Activated CD4-positive, alpha-beta T cell treated with anti-CD3 and anti-CD28 coated beads, Interleukin-2, Interleukin-6, amounts not matched to agents 100 ng/mL and 50 ng/mL, durations not matched to agents 16 hours and 8 hours (primary cell): Measurements from ENCODE around the gene NDUFAF8.

Experiments
- DNase-seq: peaks from one replicate; pipeline ENCODE4 v3.0.0-alpha.2; 2020

NDUFAF8 gene

GRCh38 chr17:81240761-81241160, 1.6 kb downstream of the NDUFAF8 start:
- no peak for DNase-seq

DNA sequence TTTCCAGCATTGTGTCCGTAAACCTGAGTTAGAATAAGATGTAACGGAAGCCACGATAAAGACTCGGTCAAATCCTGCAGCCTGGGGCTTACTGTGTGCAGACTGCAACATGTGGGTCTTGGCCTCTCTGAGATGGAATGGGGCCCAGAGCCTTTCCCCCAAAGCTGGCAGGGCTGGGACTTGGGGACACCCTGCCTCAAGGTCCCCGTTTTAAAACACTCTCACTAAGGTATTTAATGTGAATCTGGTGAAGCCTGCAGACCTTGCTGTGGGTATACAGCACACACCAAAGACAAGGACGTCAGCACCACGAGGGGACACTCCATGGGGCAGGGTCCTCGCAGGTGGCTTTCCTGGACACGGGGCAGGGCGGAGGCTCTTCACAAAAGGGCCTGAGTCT, 2.1 kb downstream of the NDUFAF8 start:
- no peak for DNase-seq

GRCh38 chr17:81241648-81242420, 2.7 kb downstream of the NDUFAF8 start:
- peak; percentile 77 for DNase-seq

DNA sequence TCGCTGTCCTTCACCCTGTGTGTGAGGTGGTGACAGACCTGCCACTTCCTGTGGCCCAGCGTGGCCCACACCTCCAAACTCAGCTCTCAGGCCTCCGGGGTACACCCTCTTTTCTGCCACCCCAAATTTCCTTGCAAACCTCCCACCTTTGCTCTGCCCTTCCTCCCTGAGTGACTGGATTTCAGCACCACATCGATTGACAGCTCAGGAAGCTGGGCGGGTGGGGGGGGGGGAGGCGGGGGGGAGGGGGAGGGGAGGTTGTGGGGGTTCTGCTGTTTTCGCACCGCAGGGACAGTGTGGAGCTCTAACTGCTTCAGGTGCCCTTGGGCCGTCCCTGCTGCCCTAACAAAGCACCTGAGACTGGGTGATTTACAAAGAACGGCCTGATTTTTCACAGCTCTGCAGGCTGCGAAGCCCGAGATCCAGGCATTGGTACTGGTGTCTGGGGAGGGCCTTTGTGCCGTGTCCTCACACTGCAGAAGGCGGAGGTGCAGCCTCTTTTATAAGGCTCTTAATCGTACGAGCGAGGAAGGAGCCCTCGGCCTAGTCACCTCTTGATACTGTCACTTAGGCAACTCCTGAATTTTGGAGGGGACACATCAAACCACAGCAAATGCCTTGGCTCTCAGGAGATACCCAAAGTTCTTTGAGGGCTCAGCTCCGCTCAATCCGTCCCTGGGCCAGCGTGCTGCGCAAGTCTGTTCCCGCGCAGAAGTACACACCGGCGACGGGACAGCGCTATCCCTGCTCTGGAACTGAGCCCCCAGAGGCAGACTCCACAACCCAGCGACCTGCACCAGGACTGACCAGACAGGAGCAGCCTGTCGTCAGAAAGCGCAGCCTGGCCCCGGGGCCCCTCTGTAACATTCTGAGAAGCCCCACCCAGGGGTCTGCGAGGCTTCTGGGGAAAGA, 3.6 kb downstream of the NDUFAF8 start:
- no peak for DNase-seq

GRCh38 chr17:81243333-81243664, 4.2 kb downstream of the NDUFAF8 start:
- no peak for DNase-seq

DNA sequence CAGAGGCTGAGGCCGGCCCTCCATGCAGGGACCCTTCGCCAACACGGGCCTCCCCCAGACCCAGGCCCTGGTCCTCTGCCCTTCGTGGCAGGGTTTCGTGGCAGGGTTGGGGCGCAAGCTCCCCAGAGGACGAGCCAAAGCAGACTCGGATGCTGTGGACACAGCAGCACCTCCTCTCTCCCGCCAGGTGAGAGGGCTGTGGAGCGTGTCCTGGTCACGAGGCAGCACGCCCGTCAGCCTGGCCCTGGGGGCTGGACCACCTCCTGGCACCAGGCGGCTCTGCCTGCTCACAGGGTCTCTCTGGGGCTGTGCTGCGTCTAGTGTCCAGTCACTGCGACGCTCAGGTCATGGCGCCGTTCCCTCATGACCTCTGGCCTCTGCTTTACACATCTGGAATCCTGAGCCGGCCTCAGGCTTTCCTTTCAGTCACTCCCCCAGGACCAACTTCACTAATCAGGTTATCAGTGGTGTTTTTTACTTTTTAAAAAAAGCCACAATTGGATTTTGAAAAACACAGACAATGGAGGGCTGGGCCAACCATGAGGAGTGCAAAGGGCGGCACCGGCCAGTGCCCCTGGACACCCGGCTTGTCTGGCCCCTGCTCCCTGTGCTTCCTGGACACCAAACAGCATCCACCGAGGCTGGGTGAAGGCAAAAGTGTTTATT, 5.4 kb downstream of the NDUFAF8 start:
- no peak for DNase-seq

- DNase-seq: peak; percentile 62
Observed at GRCh38 chr17:81245024-81245664, 6.0 kb downstream of the NDUFAF8 start.

DNA sequence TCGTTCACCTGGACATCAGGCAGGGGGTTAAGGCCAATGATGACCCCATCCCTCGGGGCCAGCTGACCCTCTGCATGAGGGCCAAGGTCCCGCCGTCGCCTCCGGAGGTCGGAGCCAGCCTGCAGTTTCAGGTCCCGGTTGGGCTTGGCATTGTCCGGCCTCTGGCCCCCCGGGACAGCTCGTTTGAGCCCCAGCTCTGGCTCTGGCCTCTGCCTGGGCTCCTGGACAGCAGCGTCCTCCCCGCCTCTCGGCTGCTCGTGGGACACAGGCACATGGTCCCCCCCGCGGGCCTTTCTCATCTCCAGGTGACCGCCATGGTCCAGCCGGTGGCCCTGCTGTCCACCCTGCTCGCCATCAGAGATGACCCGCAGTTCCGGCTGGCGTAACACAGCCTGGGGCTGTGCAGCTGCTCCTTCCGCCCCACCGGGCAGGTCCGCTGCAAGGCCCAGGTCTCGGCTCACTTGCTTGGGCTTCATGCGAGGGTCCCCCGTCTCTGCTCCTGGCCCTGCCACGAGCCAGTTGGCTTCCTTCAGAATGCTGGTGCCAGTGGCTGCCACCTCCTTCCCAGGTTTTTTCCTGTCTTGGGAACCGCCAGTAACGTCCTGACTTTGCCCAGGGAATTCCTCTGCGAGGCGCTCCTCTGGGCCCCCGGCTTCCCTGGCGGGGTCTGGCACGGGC, 6.7 kb downstream of the NDUFAF8 start:
- no peak for DNase-seq

- DNase-seq: no peak
Observed at GRCh38 chr17:81246343-81246670, 7.2 kb downstream of the NDUFAF8 start.

DNA sequence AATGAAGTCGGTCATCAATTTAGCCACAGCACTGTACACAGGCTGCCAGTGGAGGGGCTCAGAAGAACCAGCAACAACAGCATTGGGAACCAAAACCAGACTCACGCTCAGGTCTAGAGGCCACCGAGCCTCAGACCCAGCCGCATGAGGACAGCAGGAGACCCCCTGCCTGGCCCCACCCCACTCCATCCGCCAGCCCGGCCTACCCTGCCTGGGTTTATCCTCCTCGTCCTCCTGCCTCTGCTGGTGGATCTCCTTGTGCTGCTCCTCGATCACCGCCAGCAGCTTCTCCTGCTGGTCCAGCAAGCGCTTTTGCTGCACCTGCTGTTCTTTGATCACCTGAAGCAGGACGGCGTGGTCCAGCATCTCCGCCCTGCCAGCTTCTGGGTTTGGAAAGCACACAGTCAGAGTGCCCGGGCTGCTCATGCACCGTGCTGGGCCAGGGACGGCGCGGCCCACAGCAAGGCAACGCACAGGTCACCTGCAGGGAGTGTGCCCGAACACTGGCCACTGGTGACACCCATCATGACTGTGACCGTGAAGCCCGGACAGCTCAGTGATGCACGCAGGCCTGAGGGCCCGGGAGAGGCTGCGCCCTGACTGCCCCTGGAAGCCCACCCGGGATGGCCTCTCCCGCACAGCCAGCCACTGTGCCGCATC, 7.7 kb downstream of the NDUFAF8 start:
- DNase-seq: no peak

- no peak for DNase-seq
Observed at GRCh38 chr17:81247339-81247990, 8.3 kb downstream of the NDUFAF8 start.

DNA sequence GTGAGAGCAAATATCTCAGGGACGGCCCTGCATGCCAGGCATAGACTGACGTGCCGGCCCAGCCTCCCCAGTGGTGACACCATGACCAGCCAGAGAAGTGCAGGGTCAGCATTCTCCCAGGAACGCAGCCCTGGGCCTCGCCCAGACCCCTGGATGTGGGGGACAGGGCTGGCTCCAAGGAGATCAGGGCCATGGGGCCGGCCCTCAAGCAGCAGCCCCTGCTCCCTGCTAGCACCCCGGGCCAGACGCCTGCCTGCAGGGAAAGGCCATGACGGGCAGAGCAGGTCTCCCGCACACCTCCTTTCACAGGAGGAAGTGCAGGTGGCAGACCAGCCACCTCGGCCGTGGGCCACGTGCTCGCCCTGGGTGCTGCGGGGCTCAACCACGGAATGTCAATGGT, 9.5 kb downstream of the NDUFAF8 start:
- no peak for DNase-seq

DNA sequence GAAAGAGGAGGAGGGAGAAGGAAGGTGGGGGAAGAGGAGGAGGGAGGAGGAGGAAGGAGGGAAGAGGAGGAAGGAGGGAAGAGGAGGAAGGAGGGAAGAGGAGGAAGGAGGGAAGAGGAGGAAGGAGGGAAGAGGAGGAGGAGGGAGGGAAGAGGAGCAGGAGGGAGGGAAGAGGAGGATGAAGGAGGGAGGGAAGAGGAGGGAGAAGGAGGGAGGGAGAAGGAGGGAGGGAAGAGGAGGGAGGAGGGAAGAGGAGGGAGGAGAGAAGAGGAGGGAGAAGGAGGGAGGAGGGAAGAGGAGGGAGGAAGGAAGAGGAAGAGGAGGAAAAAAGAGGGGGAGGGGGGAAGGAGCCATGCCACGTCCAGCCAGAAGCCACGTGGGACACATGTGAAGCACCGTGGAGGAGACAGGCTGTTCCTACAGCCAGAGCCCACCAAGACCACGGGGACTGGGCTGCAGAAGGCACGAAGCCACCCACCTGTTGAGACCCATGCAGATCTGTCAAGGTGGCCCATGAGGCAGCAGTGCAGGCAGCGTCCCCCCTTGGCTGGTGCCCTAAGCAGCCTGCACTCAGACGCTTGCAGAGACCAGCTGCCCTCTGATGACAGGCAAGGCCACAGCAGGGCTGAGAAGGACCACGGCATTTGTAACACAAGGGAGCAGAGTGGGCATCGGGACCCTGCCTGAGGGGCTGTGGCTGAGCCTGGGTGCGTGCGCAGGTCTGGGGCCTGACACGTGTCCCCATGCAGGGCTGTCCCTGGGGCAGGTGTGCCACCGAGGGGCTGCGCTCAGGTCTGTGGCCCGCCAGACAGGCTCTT, 10.3 kb downstream of the NDUFAF8 start:
- no peak for DNase-seq

DNA sequence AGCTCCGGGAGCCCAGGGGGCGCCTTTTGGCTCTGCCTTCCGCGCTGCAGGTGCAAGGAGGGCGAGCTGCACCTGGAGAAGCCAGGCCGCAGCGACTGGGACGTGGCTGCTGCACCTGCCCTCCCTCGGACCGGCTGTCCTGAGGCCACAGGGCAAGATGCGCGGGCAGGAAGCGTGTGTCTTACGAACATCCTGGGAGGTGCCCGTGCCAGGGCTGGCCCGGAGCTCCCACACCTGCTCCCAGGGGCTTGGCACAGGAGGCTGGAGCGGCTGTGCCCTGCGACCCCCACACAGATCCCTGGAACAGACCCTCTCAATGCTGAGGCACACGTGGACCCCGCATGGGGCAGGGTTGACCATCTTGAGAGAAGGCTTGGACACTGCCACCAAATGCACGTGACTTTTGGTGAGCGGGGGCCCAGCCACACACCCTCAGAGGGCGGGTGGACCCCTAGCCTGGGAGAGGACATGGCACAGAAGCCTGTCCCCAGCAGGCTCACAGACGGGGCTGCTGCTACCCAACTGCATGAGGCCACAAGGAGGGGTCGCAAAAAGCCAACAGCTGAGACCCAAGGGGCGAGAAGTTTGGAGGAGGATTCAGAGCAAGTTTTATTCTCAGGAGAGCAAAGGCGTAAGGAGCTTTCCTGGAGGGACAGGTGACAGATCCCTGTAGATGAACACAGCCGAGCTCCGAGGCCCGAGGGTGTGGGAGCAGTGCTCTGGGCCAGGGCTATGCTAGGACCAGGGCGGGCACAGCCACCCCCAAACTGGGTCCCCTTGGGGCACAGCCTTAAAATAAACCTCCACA, 11.4 kb downstream of the NDUFAF8 start:
- DNase-seq: no peak

- no peak for DNase-seq
Observed at GRCh38 chr17:81251094-81251708, 12.1 kb downstream of the NDUFAF8 start.

DNA sequence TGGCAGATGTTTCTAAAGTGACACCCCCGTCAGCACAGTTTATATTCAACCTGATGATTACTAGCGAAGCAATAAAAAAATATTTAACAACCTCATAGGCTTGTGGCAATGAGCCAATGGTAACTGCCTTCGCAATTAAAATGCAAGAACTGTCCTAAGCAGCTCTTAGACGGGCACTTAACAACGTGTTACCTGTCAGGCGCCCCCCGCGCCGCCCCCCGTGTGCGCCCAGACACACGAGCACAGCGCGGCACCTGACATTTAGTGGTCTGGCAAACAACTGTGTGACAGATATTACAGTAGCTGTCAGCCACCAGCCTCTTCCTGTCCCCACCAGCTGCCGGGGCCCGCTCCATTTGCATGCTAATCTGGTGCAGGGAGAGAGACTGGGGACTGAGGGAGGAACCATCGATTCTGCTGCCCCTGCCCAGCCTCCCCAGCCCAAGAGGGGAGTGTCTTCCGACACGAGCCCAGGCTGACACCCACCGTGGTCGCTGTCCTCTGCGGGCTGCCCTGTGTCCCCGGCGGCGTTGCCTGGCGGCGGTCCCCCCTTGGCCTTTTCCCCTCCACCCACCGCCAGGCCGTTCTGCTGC, 12.7 kb downstream of the NDUFAF8 start:
- no peak for DNase-seq

DNA sequence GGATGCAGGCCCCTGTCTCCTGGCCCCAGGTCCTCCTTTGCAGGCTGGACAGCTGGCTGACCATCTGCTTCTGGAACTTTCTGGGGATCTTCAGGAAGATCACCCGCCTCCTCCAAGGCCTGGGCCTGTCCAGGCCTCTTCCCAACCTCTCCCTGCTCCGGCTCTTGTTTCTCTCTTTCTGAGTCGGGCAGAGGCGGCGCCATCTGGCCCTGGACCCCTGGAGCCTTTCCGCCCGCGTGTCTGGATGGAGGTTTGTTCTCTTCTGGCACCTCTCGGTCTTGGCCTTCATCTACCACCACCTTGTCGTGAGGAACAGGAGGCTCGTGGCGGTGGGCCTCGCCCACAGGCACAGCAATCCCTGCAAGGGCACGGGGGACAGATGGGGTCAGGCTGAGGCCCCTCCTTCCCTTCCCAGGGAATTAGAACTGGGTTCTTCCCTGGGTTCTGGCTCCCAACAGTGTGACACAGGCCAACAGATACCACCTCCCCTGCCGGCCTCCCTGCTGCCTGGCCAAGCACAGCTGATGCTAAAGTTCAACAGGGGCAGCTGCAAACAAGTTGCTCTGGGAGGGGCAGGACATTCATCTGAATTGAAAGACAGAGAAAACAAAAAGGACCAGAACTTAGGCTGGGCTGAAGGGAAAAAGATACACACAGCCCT, 13.3 kb downstream of the NDUFAF8 start:
- DNase-seq: no peak

GRCh38 chr17:81252987-81253329, 13.8 kb downstream of the NDUFAF8 start:
- no peak for DNase-seq
